IMR-90 (cell line): Measurements from ENCODE around the gene TUBG2. TPM values are rescaled to one million over a fixed set of nuclear protein-coding genes. Genes with fewer than 3 reads are reported as not detected.

Source experiments
- ATAC-seq: fragments of 200-7000 bp; cut with Tn5 transposase; 2 replicates; pipeline ENCODE4 v1.9.1; 2020; ENCODE audit warnings: low read depth, mild to moderate bottlenecking, moderate library complexity
- BruUV-seq: library from RNA; stranded (reverse); fragments of 400-500 nt; replicated peaks from 2 replicates; lab custom pipeline; 2021; lab: Mats Ljungman, UMichigan
- CTCF ChIA-PET: fragments of 300-600 bp; formaldehyde crosslinking; extraction: SDS; loops from one replicate; lab custom pipeline; 2021; ENCODE audit warnings: antibody characterized with exemption; lab: Yijun Ruan, JAX
- POLR2A ChIA-PET: fragments of 300-600 bp; sonication (Branson Sonifier 250); formaldehyde crosslinking; loops from one replicate; lab custom pipeline; 2022; ENCODE audit warnings: antibody characterized with exemption; ENCODE audit not compliant: unreplicated experiment; lab: Charles Lee
- DNase-seq: peaks from one replicate; pipeline ENCODE4 v3.0.0; 2013
- H2AFZ ChIP-seq: replicated peaks from 2 replicates; pipeline ENCODE3; 2013; ENCODE audit warnings: low read length, mild to moderate bottlenecking; ENCODE audit not compliant: poor library complexity
- H2AK5ac ChIP-seq: 2 replicates; pipeline ENCODE4 v1.6.1; 2013; ENCODE audit warnings: low read depth, low read length, inconsistent platforms
- H2AK9ac ChIP-seq: replicated peaks from 2 replicates; pipeline ENCODE3; 2013; ENCODE audit warnings: mild to moderate bottlenecking, low read depth, low read length, moderate library complexity; ENCODE audit not compliant: poor library complexity
- H2BK120ac ChIP-seq: 2 replicates; pipeline ENCODE4 v1.6.1; 2013; ENCODE audit warnings: low read depth, low read length, inconsistent platforms
- H2BK15ac ChIP-seq: 3 replicates; pipeline ENCODE4 v1.6.1; 2013; ENCODE audit warnings: low read depth, low read length, inconsistent platforms
- H2BK20ac ChIP-seq: 2 replicates; pipeline ENCODE4 v1.6.1; 2013; ENCODE audit warnings: low read depth, mild to moderate bottlenecking, inconsistent platforms, low read length, moderate library complexity
- H2BK5ac ChIP-seq: 2 replicates; pipeline ENCODE4 v1.6.1; 2013; ENCODE audit warnings: mild to moderate bottlenecking, low read depth, low read length, inconsistent platforms; ENCODE audit not compliant: poor library complexity, severe bottlenecking
- H3K14ac ChIP-seq: replicated peaks from 2 replicates; pipeline ENCODE4 v1.6.1; 2013; ENCODE audit warnings: low read depth, low read length, inconsistent platforms
- H3K18ac ChIP-seq: 2 replicates; pipeline ENCODE4 v1.6.1; 2013; ENCODE audit warnings: low read depth, low read length, control low read depth
- H3K23ac ChIP-seq: 2 replicates; pipeline ENCODE4 v1.6.1; 2013; ENCODE audit warnings: low read depth, low read length, inconsistent platforms
- H3K27ac ChIP-seq: 2 replicates; pipeline ENCODE4 v1.5.1; 2013; ENCODE audit warnings: mild to moderate bottlenecking, control low read depth, low read length; ENCODE audit not compliant: insufficient read depth
- H3K27me3 ChIP-seq: 2 replicates; pipeline ENCODE4 v1.6.1; 2013; ENCODE audit warnings: low read length; ENCODE audit not compliant: control insufficient read depth, insufficient read depth
- H3K36me3 ChIP-seq: 2 replicates; pipeline ENCODE4 v1.6.1; 2013; ENCODE audit warnings: low read length, mixed read lengths; ENCODE audit not compliant: control insufficient read depth, insufficient read depth
- H3K4ac ChIP-seq: 2 replicates; pipeline ENCODE4 v1.6.1; 2013; ENCODE audit warnings: low read depth, low read length, inconsistent platforms
- H3K4me1 ChIP-seq: 2 replicates; pipeline ENCODE4 v1.6.1; 2013; ENCODE audit warnings: low read length, mixed read lengths; ENCODE audit not compliant: control insufficient read depth, insufficient read depth
- H3K4me2 ChIP-seq: 2 replicates; pipeline ENCODE4 v1.6.1; 2013; ENCODE audit warnings: low read depth, mild to moderate bottlenecking, control low read depth, low read length, moderate library complexity
- H3K4me3 ChIP-seq: 2 replicates; pipeline ENCODE4 v1.5.1; 2013; ENCODE audit warnings: low read depth, mild to moderate bottlenecking, control low read depth, low read length, moderate library complexity; ENCODE audit not compliant: insufficient read depth
- H3K56ac ChIP-seq: 2 replicates; pipeline ENCODE4 v1.6.1; 2013; ENCODE audit warnings: low read length, inconsistent platforms; ENCODE audit not compliant: insufficient read depth; ENCODE audit errors: extremely low read depth
- H3K79me1 ChIP-seq, 2 experiments: 2 replicates each; pipeline ENCODE4 v1.6.1; 2013; ENCODE audit warnings: low read length in 2 of 2, inconsistent platforms in 1 of 2, low read depth in 1 of 2
- H3K9ac ChIP-seq: 2 replicates; pipeline ENCODE4 v1.6.1; 2013; ENCODE audit warnings: low read depth, low read length, control low read depth
- H3K9me1 ChIP-seq: 2 replicates; pipeline ENCODE4 v1.6.1; 2013; ENCODE audit warnings: low read length, inconsistent platforms; ENCODE audit not compliant: insufficient read depth
- H3K9me3 ChIP-seq: 2 replicates; pipeline ENCODE4 v1.6.1; 2013; ENCODE audit warnings: low read length; ENCODE audit not compliant: control insufficient read depth, insufficient read depth
- H4K20me1 ChIP-seq: 2 replicates; pipeline ENCODE4 v1.6.1; 2013; ENCODE audit warnings: low read length, inconsistent platforms; ENCODE audit not compliant: insufficient read depth
- H4K5ac ChIP-seq: 2 replicates; pipeline ENCODE4 v1.6.1; 2013; ENCODE audit warnings: mild to moderate bottlenecking, low read depth, low read length, control low read depth
- H4K8ac ChIP-seq, 2 experiments: 2 replicates each; pipeline ENCODE4 v1.6.1; 2013; ENCODE audit warnings: low read depth in 2 of 2, low read length in 2 of 2, control low read depth in 1 of 2, inconsistent platforms in 1 of 2
- H4K91ac ChIP-seq: 2 replicates; pipeline ENCODE4 v1.6.1; 2013; ENCODE audit warnings: low read depth, low read length, inconsistent platforms; ENCODE audit not compliant: insufficient read depth
- BHLHE40 ChIP-seq: fragments of 150-350 bp; IDR thresholded peaks from 2 replicates; pipeline ENCODE4 v1.6.1; 2016; ENCODE audit warnings: mild to moderate bottlenecking, low read depth, low read length
- CEBPB ChIP-seq: IDR thresholded peaks from 2 replicates; pipeline ENCODE4 v1.6.1; 2012; ENCODE audit warnings: low read depth, low read length, improper control_type of control experiment
- CHD1 ChIP-seq: IDR thresholded peaks from 2 replicates; pipeline ENCODE4 v1.6.1; 2012; ENCODE audit warnings: low read depth, low read length, improper control_type of control experiment
- ELK1 ChIP-seq: fragments of 150-350 bp; IDR thresholded peaks from 2 replicates; pipeline ENCODE4 v1.6.1; 2016; ENCODE audit warnings: low read depth, mild to moderate bottlenecking, low read length, moderate library complexity, borderline replicate concordance
- MAFK ChIP-seq: IDR thresholded peaks from 2 replicates; pipeline ENCODE4 v1.6.1; 2012; ENCODE audit warnings: low read depth, low read length, improper control_type of control experiment
- MAZ ChIP-seq: IDR thresholded peaks from 2 replicates; pipeline ENCODE4 v1.6.1; 2012; ENCODE audit warnings: low read depth, mild to moderate bottlenecking, low read length, improper control_type of control experiment, moderate library complexity, borderline replicate concordance
- MXI1 ChIP-seq: IDR thresholded peaks from 2 replicates; pipeline ENCODE4 v1.6.1; 2012; ENCODE audit warnings: low read depth, mild to moderate bottlenecking, low read length, moderate library complexity, borderline replicate concordance
- NFE2L2 ChIP-seq: fragments of 150-350 bp; IDR thresholded peaks from 2 replicates; pipeline ENCODE4 v1.6.1; 2016; ENCODE audit warnings: low read depth, mild to moderate bottlenecking, low read length
- RFX5 ChIP-seq: IDR thresholded peaks from 2 replicates; pipeline ENCODE4 v1.8.0; 2012; ENCODE audit warnings: low read depth, mild to moderate bottlenecking, low read length, moderate library complexity
- SMC3 ChIP-seq: fragments of 150-350 bp; IDR thresholded peaks from 2 replicates; pipeline ENCODE4 v1.6.1; 2016; ENCODE audit warnings: low read depth, mild to moderate bottlenecking, antibody characterized with exemption, low read length, moderate library complexity
- USF2 ChIP-seq: fragments of 150-350 bp; IDR thresholded peaks from 2 replicates; pipeline ENCODE4 v1.6.1; 2017; ENCODE audit warnings: mild to moderate bottlenecking, antibody characterized with exemption, low read length, low read depth
- WGBS, 2 experiments: methylation state at CpG; one replicate each; pipeline versions ENCODE4 v1.1.5 to v1.1.7; 2013; ENCODE audit warnings: missing lambda C conversion rate in 2 of 2; ENCODE audit not compliant: insufficient read length in 1 of 2; ENCODE audit errors: extremely low coverage in 2 of 2; 5-methylcytosine and 5-hydroxymethylcytosine counted together
- dilution Hi-C: fragments of 300-500 bp; cut with HindIII; formaldehyde crosslinking; loops from one replicate; pipeline ENCODE4 v1.14.3; 2018; ENCODE audit warnings: low sequenced_read_pairs; ENCODE audit not compliant: unreplicated experiment
- in situ Hi-C: fragments of 300-500 bp; cut with MboI; formaldehyde crosslinking; loops from 3 replicates; pipeline ENCODE4 v1.14.3; 2019; ENCODE audit warnings: low sequenced_read_pairs, inconsistent platforms, mixed read lengths
- intact Hi-C: fragments of 100-400 bp; cut with micrococcal nuclease; formaldehyde crosslinking; loops from 2 replicates; pipeline ENCODE4 v1.10.0; 2022
- polyA plus RNA-seq, 3 experiments: library from polyadenylated mRNA; depleted of rRNA; stranded (reverse); fragments of >200 nt; gene quantifications; 2 replicates each; pipeline ENCODE4 v1.2.3, GENCODE V29; 2012; ENCODE audit warnings: low replicate concordance in 1 of 3
- total RNA-seq: library from RNA; depleted of rRNA; stranded (reverse); fragments of >200 nt; gene quantifications from 2 replicates; pipeline ENCODE4 v1.2.3, GENCODE V29; 2012

The TUBG2 gene
- total and polyA plus RNA-seq, 2 of the 4 experiments (the other 2 are of a cell fraction): 3.6 to 24.6 TPM

- Histone ChIP-seq H3K4me2 (no peak overlapping the region), H3K27me3 (no peaks in the 10 kb centered on the region), H4K5ac (no peak overlapping the region), H3K4me1 (peaks cover 3% of the 10 kb centered on the region; the same call in 1 of the 2 replicates), H2BK15ac (no peak overlapping the region), H3K36me3 (peaks cover 44% of the 10 kb centered on the region), H4K8ac (peak overlapping the region in 1 of 2 experiments; percentile 19; a peak in 1 of 4 replicates), H4K91ac (no peak overlapping the region), H3K27ac (no peak overlapping the region), H2AFZ (peak overlapping the region; percentile 53), H3K23ac (no peak overlapping the region; the same call in 1 of the 2 replicates), H2BK20ac (no peak overlapping the region), H3K14ac (no peak overlapping the region), H3K9ac (no peak overlapping the region), H3K56ac (no peak overlapping the region), H3K79me1 (no peaks in the 10 kb centered on the region), H2AK9ac (peak overlapping the region; percentile 80), H2AK5ac (peak overlapping the region; percentile 11; the same call in 1 of the 2 replicates), H3K9me3 (no peaks in the 10 kb centered on the region), H2BK5ac (no peak overlapping the region), H4K20me1 (no peaks in the 10 kb centered on the region; the same call in 1 of the 2 replicates), H3K9me1 (peaks cover 5% of the 10 kb centered on the region; the same call in 1 of the 2 replicates), H3K18ac (no peak overlapping the region), H2BK120ac (no peak overlapping the region), H3K4ac (0 out of 2 replicates have a peak overlapping the region, but pooled peaks have one; percentile 7), H3K4me3 (no peak overlapping the region)
- POLR2A ChIA-PET: interaction anchor here (0.6 kb wide), 1 partner anchor 306 kb away, joined by 7 read pairs; no protein-coding TSS in a partner anchor
- peak; percentile 87 for DNase-seq
- in situ Hi-C loops (loop anchor here (25.0 kb wide), 1 partner anchor 613 kb away; no protein-coding TSS in a partner anchor), intact Hi-C loops (no loop called here), dilution Hi-C loops (no loop called here)
- TF ChIP-seq CEBPB: no peak
- TF ChIP-seq USF2: no peak
- TF ChIP-seq BHLHE40: no peak
- no peak for TF ChIP-seq RFX5
- no peak for TF ChIP-seq SMC3
- TF ChIP-seq MXI1: no peak
- TF ChIP-seq NFE2L2: no peak
- TF ChIP-seq CHD1: no peak
- no peak for TF ChIP-seq ELK1
- TF ChIP-seq MAFK: no peak
- TF ChIP-seq MAZ: no peak
- TSS peak; percentile 96 for BruUV-seq
- no CpG with 5 or more reads among the region's 2 CpGs for WGBS, 2 experiments
- ATAC-seq: peak; percentile 90
- CTCF ChIA-PET: interaction anchor here (0.6 kb wide), 1 partner anchor 16 kb away, joined by 3 read pairs; no protein-coding TSS in a partner anchor
These were observed 39.8 kb downstream of the TUBG2 start for GRCh38 chr17:42698736-42699414.
